Erythroblast (primary cell): ENCODE measurements around the gene PTPRU.

Experiments used
- GATA1 ChIP-seq: IDR thresholded peaks from 2 replicates; pipeline ENCODE4 v1.6.1; 2011; ENCODE audit warnings: low read depth, mild to moderate bottlenecking, control low read depth, low read length, moderate library complexity
- POLR2A ChIP-seq: IDR thresholded peaks from 2 replicates; pipeline ENCODE4 v1.6.1; 2011; ENCODE audit warnings: mild to moderate bottlenecking, low read length

DNA sequence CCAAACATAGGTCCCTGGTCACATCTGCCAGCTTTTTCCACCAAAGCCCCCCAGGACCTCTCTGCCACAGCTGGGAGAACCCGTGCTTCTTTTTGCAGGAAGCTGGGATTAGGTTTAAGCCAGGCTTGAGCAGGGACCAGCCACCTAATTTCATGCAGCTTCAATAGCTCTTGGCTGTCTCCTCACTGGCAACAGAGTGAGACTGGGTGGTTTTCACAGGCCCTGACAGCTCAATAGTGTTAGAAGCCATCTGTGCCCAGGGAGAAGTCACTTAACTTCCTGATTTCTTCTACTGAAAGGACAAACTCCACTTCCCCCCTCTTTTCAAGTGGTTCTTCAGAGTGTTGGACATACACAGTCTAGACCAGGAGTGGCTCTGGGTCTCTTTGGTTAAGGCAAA, 34.3 kb upstream of the PTPRU start:
- no peak for TF ChIP-seq POLR2A
- TF ChIP-seq GATA1 = no peak
